Measurements from ENCODE around the gene GPHN.

DNA sequence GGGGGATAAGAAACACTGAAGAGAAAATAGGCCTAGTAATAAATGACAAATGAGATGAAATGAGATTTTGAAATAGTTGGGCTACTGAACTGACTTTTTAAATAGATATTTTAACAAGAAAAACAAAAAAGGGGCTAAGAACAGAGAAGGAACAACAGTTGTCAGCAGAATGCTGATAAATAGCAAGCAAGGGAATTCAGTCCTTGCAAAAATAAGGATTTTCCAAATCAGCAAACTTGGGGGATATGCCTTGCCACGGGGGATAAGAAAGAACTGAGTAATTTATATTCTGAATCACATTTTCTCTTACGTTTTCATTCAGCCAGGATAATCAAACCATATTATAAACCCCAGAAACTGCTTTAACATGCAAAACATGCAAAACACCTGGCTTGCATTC, 34.7 kb upstream of the GPHN start:
- TF ChIP-seq MAX (IDR thresholded peaks at IDR 0.05) (no peak), CTCF (IDR thresholded peaks at IDR 0.05) (no peak), KDM1A (IDR thresholded peaks at IDR 0.05; ENCODE audit: low read depth) (no peak), ESRRA (IDR thresholded peaks at IDR 0.05; ENCODE audit: borderline replicate concordance, low read length) (no peak), KDM5A (IDR thresholded peaks at IDR 0.05) (no peak), BCL3 (IDR thresholded peaks at IDR 0.05) (no peak), POLR2A (IDR thresholded peaks at IDR 0.05; ENCODE audit: low read length) (no peak), EP300 (IDR thresholded peaks at IDR 0.05) (no peak), ATOH8 (CRISPR knock-in tag; IDR thresholded peaks at IDR 0.05; ENCODE audit: low read depth) (no peak)
- TF ChIP-seq, protein P1, sequence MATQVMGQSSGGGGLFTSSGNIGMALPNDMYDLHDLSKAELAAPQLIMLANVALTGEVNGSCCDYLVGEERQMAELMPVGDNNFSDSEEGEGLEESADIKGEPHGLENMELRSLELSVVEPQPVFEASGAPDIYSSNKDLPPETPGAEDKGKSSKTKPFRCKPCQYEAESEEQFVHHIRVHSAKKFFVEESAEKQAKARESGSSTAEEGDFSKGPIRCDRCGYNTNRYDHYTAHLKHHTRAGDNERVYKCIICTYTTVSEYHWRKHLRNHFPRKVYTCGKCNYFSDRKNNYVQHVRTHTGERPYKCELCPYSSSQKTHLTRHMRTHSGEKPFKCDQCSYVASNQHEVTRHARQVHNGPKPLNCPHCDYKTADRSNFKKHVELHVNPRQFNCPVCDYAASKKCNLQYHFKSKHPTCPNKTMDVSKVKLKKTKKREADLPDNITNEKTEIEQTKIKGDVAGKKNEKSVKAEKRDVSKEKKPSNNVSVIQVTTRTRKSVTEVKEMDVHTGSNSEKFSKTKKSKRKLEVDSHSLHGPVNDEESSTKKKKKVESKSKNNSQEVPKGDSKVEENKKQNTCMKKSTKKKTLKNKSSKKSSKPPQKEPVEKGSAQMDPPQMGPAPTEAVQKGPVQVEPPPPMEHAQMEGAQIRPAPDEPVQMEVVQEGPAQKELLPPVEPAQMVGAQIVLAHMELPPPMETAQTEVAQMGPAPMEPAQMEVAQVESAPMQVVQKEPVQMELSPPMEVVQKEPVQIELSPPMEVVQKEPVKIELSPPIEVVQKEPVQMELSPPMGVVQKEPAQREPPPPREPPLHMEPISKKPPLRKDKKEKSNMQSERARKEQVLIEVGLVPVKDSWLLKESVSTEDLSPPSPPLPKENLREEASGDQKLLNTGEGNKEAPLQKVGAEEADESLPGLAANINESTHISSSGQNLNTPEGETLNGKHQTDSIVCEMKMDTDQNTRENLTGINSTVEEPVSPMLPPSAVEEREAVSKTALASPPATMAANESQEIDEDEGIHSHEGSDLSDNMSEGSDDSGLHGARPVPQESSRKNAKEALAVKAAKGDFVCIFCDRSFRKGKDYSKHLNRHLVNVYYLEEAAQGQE (IDR thresholded peaks at IDR 0.05): no peak

Data from A549 (cell line).